ENCODE measurements around the gene LENEP. TPM values are rescaled to one million over a fixed set of nuclear protein-coding genes. Genes with fewer than 3 reads are reported as not detected.
A peak's percentile ranks its signal among the peaks of the same experiment; 100 is the strongest.

Gene LENEP, protein sequence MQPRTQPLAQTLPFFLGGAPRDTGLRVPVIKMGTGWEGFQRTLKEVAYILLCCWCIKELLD
- total RNA-seq: under 1 TPM; 0.77 to 0.97 TPM

DNA sequence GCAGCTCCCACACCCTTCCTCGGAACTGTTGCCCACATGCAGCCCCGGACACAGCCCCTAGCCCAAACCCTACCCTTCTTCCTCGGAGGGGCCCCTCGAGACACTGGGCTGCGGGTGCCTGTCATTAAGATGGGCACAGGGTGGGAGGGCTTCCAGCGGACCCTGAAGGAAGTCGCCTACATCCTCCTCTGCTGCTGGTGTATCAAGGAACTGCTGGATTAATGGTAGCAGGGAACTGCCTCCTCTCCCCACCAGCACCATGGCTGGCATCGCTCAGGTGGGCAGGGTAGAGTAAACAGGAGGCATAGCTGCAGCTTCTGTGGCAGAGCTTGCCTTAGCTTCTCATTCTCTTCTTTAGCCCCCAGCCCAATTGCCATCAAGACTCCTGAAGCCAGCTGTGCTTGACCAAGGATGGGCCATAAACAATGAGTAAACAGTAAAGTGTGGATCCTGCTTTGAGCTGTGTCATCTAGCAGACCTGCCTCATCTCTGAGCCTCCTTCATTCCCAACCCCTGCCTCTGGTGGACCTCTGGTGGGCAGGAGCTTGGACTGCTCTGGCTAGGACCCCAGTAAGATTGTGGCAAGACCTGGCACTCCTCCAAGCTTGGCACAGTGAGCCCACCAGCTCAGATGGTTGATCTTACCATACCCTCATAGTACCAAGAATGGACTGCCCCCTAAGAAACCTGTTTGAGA, at the start of gene LENEP:
TSS of gene LENEP (plus strand) at position 15 of the 697 bp plus-strand sequence. CDS start at position 37, 22 bp downstream.
- Mint-ChIP-seq H3K36me3 (ENCODE audit: low read depth) (peaks cover 37% of the 10 kb centered on the region), H3K4me3 (no peak within 1 kb of the TSS), H3K27me3 (no peaks in the 10 kb centered on the region), H3K9me3 (no peaks in the 10 kb centered on the region), H3K4me1 (peaks cover 31% of the 10 kb centered on the region), H3K27ac (peak within 1 kb of the TSS; percentile 71)
- no peak for ATAC-seq (replicated peaks)

DNA sequence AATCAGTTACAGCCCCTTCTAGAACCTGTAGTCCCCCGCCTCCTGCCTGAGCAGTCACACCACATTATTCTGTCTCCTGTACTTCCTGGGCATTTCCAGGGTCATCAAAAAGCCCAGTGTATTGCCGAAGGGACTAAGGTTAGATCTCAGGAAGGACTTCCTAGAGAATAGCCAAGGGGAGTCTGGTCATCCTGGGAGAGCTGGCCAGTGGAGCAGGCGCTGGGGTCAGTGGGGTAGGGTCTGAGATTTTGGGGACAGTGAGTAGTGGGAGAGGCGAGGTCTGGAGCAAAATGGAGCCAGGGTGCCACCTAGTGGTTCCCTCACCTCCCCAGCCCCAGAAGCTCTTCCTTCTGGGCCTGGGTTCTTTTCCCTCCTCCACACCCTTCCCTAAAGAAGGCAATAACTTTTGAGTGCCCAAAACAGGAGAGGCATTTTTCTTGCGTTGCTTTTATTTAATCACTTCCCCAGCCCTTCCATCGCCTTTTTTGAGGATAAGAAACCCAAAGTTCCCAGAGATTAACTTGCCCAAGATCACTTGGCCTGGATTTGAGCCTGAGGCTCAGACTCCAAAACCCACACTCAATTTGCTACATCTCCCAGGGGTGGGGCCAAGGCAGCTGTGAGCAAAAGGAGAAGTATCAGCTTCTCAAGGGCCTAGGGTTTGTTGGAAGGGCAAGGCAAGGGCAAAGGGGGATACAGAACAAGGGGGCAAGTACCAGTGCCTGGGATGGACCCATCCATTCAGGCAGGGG, 49.6 kb upstream of the LENEP start:
- ATAC-seq (replicated peaks): peak; percentile 45
- H3K27ac Mint-ChIP-seq: peak overlapping the region; percentile 85
- H3K27me3 Mint-ChIP-seq: no peaks in the 10 kb centered on the region
- peaks cover 37% of the 10 kb centered on the region for H3K36me3 Mint-ChIP-seq (ENCODE audit: low read depth)
- peaks cover 37% of the 10 kb centered on the region for H3K4me1 Mint-ChIP-seq
- no peaks in the 10 kb centered on the region for H3K9me3 Mint-ChIP-seq
- H3K4me3 Mint-ChIP-seq: peak overlapping the region; percentile 76

DNA sequence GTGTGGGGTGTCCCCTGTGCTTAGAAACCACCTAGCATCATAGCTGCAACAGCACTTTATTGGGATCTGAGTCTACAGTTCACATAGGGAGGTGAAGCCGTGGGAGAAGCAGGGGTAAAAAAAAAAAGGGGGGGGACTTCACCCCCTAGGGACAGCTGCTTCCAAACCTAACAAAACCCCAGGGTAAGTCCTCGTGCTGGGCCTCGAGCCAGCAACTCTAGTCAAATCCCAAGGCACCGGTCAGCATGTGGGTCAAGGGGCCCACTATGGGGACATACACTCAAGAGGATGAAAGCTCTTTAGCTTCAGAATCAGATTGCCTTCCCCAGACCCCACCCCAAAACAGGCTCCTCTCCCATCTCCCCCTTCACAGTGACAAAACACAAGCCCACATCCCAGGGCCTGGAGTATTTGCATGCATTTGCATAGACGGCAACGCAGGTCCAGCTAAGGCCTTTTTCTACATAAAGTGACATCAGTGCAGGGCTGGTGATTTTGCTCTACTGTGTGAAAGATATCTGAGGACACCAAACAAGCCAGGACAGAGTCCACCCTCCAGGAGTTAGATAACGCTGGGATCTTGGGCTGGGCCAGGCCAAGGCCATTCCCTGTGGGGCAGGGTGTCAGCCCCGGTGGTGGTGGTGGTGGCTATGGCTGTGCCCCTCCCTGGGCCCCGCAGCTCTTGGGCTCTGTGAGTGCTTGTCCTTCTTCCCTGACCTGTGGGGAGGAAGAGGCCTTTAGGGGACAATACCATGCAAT, 48.8 kb upstream of the LENEP start:
- Mint-ChIP-seq H3K27me3 (no peaks in the 10 kb centered on the region), H3K36me3 (ENCODE audit: low read depth) (peaks cover 44% of the 10 kb centered on the region), H3K27ac (peak overlapping the region; percentile 85), H3K4me3 (peak overlapping the region; percentile 76), H3K9me3 (no peaks in the 10 kb centered on the region), H3K4me1 (peaks cover 34% of the 10 kb centered on the region)
- no peak for ATAC-seq (replicated peaks)

DNA sequence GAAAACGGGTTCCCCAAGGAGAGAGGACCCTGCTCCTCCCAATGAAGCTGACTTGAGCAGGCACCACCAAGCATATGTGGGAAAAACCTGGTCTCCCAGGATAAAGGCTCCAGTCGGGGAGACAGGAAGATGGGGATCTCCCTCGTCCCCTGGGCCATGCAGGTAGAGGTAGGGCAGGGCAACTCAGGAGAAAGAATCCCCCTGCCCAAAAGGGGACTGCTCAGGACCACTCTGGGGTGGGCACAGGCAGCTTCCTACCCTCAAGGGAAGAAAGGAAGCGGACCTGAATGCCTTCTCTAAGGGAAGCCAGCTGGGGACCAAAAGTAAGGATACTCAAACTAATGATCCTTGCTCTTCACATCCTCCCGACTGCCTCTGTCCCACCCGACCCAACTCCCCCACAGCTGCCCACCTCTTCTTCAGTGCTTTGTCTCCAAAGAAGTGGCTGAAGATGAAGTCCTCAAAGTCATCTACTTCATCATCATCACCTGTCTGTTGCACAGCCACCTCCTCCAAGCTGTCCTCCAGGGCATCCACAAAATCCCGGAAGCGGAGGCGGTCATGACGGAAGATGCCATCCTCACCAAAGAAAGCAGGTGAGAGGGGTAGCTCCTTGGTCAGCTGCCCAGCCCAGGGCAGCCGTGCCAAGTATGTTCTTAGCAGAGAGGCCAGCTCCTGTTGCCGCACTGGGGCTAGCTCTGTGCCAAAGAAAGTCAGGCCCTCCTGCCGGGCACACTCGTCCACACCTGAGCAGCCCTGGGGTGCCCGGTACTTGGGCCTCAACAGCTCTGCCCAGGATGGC, 48.0 kb upstream of the LENEP start:
- Mint-ChIP-seq H3K36me3 (ENCODE audit: low read depth) (peaks cover 49% of the 10 kb centered on the region), H3K27me3 (no peaks in the 10 kb centered on the region), H3K4me3 (no peak overlapping the region), H3K9me3 (no peaks in the 10 kb centered on the region), H3K4me1 (peaks cover 34% of the 10 kb centered on the region), H3K27ac (peak overlapping the region; percentile 85)
- no peak for ATAC-seq (replicated peaks)

DNA sequence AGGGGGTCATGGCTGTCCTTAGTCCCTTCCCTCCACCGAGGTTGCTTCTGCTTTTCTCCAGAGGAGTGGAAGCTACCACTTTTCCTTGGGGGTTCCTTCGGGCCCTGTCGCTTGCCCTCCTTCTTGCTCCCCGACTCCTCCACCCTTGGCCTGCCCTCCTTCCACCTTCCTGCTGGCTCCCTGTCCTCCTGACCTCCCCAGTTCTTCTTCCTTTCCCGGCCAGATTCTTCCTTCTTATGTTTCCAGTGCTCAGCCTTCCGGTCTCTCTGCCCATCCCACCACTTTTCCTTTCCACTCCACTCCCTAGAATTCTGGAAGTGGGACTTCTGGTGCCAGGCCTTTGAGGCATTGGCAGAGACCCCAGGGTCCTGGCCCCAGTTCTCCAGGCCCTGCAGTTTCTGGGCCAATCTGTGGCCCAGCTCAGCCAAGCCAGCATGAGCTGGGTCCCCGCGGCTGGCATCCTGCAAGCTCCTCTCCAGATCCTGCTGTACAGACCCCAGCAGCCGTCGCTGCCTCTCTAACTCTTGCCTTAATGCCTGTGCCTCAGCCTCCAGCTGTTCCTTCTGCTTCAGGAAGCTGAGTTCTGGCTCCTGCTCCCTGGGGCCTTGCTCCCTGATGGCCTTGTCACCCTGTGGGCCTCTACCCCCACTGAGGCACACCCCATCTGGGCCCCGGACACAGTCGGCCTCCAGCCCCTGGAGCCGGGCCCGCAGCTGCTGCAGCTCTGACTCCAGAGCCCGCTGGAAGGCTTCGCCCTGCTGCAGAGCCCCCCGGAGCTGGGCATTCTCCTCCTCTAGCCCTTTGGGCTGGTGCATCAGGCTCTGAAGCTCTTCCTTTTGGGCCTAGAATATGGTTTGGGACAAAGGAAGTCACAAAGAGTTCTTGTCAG, 47.2 kb upstream of the LENEP start:
- no peaks in the 10 kb centered on the region for H3K27me3 Mint-ChIP-seq
- no peak for ATAC-seq (replicated peaks)
- H3K36me3 Mint-ChIP-seq (ENCODE audit: low read depth): peaks cover 57% of the 10 kb centered on the region
- peaks cover 31% of the 10 kb centered on the region for H3K4me1 Mint-ChIP-seq
- H3K4me3 Mint-ChIP-seq: peak overlapping the region; percentile 22
- no peaks in the 10 kb centered on the region for H3K9me3 Mint-ChIP-seq
- H3K27ac Mint-ChIP-seq: peak overlapping the region; percentile 78

DNA sequence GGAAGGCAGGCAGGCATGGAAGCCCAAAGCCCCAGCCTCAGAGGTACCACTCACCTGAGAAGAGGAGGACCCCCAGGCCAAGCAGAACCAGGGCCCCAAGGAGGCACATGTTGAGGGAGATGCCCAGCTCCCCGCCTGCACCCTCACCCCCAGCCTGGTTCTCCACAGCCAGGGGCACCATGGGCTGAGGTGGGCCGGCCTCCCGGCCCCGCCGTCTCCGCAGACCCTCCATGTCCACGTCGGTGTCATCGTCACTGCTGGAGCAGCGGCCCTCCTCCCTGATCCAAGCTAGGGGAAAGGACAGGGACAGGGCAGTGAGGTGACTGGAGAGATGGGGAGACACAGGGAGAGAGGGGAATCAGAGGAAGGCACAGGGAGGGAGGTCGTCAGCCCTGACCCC, 45.3 kb upstream of the LENEP start:
- H3K4me3 Mint-ChIP-seq: no peak overlapping the region
- H3K27me3 Mint-ChIP-seq: no peaks in the 10 kb centered on the region
- no peak for ATAC-seq (replicated peaks)
- H3K9me3 Mint-ChIP-seq: no peaks in the 10 kb centered on the region
- peaks cover 44% of the 10 kb centered on the region for H3K4me1 Mint-ChIP-seq
- peaks cover 76% of the 10 kb centered on the region for H3K36me3 Mint-ChIP-seq (ENCODE audit: low read depth)
- peak overlapping the region; percentile 73 for H3K27ac Mint-ChIP-seq

DNA sequence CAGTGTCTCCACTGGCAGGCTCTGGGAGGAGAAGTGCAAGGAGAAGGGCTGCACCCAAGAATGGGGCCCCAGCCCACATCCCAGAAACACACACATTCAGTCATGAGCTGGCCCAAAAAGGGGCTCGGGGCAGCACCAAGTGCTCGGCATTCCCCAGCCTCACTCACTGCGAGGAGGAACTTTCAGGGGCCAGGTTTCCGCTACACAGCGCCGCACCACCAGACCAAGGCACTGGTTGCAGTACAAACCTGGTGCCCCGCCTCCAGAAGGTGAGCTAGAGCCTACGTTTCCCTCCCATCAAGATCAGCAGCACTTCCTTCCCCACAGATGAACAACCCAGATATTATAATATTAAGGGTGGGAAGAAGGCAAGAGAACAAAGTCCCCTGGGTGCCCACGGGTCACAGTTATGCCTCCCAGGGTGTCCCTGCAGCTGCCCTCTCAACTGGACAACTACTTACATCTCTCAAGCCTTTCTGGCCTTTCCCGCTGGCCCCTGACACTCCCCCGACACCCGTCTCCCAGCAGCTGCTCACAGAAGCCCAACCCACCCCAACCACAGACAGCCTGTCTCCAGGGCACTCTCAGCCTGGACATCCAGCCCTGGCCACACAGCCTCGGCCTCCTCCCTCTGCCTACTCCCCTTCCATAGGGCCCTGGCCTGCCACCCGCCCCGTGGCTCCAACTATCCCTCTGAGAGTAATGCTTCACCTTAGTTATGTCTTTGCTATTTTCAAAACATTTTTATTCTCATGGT, 41.3 kb upstream of the LENEP start:
- peak overlapping the region; percentile 100 for H3K27ac Mint-ChIP-seq

DNA sequence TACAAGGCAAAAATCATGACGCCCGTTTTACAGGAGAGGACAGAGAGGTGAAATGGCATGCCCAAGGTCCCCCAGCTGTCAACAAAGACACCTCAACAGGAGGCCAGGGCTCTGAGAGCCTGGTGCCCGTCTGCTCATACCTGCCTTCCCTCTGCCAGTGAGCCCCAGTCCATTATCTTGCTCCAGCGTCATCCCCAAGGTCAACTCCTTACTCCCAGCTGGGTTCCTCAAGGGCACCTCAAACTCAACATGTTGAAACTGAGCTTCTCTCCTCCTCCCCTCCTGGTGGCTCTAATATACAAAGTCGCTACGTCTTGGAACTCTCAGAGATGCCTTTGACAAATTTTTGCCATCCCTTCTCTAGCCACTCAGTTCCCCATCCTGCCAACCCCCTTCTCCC, 40.7 kb upstream of the LENEP start:
- Mint-ChIP-seq H3K27ac (peak overlapping the region; percentile 100), H3K4me1 (peaks cover 56% of the 10 kb centered on the region), H3K4me3 (peak overlapping the region; percentile 99), H3K9me3 (no peaks in the 10 kb centered on the region), H3K27me3 (no peaks in the 10 kb centered on the region), H3K36me3 (ENCODE audit: low read depth) (peaks cover 84% of the 10 kb centered on the region)
- ATAC-seq (replicated peaks): no peak

More for the DNA sequence above, 41.3 kb upstream of the LENEP start:
- ATAC-seq (replicated peaks): peak; percentile 57
- peaks cover 52% of the 10 kb centered on the region for H3K4me1 Mint-ChIP-seq
- no peaks in the 10 kb centered on the region for H3K9me3 Mint-ChIP-seq
- no peaks in the 10 kb centered on the region for H3K27me3 Mint-ChIP-seq
- H3K4me3 Mint-ChIP-seq: peak overlapping the region; percentile 99
- peaks cover 82% of the 10 kb centered on the region for H3K36me3 Mint-ChIP-seq (ENCODE audit: low read depth)

DNA sequence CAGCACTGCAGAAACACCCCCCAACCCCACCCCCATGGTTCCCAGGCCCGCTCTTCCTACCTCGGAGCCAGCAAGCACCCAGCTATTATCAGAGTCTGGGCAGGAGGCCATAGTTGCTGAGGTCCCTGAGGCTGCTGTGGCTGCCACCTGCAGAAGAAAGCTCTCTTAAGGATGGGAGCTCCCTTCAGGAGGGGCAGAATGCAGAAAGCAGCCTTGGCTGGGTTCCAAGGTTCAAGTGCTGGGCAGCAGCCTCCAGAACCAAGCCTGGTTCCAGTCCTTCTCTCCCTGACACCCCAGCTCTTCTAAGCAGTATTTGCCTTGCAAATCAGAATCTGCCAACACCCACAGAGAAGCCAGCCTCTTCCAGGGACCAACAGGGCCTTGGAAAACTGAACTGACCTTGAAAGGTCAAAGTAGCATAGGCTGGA, 39.8 kb upstream of the LENEP start:
- peak overlapping the region; percentile 100 for H3K27ac Mint-ChIP-seq
- H3K27me3 Mint-ChIP-seq: no peaks in the 10 kb centered on the region
- H3K9me3 Mint-ChIP-seq: no peaks in the 10 kb centered on the region
- H3K36me3 Mint-ChIP-seq (ENCODE audit: low read depth): peaks cover 84% of the 10 kb centered on the region
- peaks cover 54% of the 10 kb centered on the region for H3K4me1 Mint-ChIP-seq
- ATAC-seq (replicated peaks): no peak
- peak overlapping the region; percentile 99 for H3K4me3 Mint-ChIP-seq

DNA sequence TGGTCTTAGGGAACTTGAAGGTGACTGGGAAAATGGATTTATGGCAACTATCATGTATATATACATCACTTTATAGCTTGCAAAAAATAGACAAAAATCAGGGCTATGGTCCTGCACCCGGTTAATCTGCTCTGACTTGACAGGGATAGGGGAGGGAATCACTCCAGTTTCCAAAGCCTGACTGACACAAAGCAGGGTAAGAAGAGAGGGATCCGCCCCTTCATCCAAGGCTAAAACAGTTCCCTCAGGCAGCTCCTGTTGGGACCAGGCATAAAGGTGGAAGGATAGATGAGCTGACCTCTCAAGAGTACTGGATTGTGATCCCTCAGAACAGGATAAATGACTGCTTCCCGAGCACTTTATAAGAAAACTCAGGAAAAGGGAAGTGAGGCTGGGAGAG, 38.8 kb upstream of the LENEP start:
- no peak for ATAC-seq (replicated peaks)
- H3K36me3 Mint-ChIP-seq (ENCODE audit: low read depth): peaks cover 84% of the 10 kb centered on the region
- H3K27ac Mint-ChIP-seq: peak overlapping the region; percentile 100
- H3K4me3 Mint-ChIP-seq: peak overlapping the region; percentile 99
- peaks cover 49% of the 10 kb centered on the region for H3K4me1 Mint-ChIP-seq
- H3K27me3 Mint-ChIP-seq: no peaks in the 10 kb centered on the region
- H3K9me3 Mint-ChIP-seq: no peaks in the 10 kb centered on the region

DNA sequence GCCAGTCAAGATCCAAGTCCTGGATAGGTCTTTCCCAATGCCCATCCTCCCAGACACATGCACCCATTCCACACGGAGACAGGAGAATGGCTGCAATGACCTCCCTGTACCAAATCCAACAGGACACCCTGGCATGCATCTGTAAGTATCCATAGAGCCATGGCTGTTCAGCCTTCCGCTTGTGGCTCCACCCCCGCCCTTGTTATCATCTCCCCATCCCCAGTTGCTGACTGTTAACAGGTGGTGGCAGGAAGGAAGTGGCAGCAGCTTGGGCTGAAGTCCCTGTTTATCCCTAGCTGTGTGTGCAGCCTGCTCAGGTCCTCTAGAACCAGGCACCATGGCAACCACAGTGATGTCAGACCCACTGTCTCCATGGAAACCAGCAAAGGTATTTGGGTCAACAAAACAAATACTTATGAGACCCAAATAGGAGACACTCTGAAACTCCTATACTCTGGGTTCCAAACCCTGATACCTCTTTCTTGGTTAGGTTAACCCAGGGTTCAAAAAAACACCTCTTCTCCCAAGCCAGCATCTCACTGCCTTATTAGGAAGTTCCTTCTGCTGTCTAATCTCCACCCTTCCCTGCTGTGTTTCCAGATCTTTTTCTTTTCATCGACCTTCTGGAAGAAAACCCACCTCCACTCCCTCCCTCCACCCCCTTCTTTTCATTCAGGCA, 38.2 kb upstream of the LENEP start:
- no peaks in the 10 kb centered on the region for H3K9me3 Mint-ChIP-seq
- H3K4me3 Mint-ChIP-seq: peak overlapping the region; percentile 99
- peak overlapping the region; percentile 100 for H3K27ac Mint-ChIP-seq
- H3K36me3 Mint-ChIP-seq (ENCODE audit: low read depth): peaks cover 88% of the 10 kb centered on the region
- ATAC-seq (replicated peaks): peak; percentile 87
- no peaks in the 10 kb centered on the region for H3K27me3 Mint-ChIP-seq
- H3K4me1 Mint-ChIP-seq: peaks cover 49% of the 10 kb centered on the region

Data from activated T-helper 17 cell treated with anti-CD3 and anti-CD28 coated beads, Interleukin-2, amount 50 U/mL, for 72 hours (primary cell).